T-helper 22 cell (primary cell): ENCODE data around the gene SHMT2.

Experiments
- DNase-seq: peaks from one replicate; pipeline ENCODE4 v3.0.0-alpha.2; 2020; ENCODE audit warnings: low read depth

SHMT2 gene

DNA sequence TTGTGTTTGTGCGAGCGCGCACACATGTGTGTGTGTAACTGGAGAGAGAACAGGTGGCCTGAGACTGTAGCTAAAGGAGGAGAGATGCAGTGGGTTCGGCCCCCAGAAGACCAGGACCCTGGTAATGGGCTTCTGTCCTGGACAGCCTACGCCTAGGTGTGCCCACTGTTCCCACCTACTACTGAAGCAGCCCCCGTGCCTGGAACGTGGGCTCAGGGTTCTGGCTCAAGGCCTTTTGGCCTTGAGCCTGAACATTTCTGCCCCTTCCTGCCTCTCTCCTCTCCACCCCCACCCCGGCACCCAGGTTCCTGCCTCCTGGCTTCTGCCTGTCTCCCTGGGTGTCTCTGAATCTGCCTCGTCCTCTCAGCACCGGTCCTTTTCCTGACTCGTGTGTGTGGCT, 14.4 kb upstream of the SHMT2 start:
- no peak for DNase-seq

DNA sequence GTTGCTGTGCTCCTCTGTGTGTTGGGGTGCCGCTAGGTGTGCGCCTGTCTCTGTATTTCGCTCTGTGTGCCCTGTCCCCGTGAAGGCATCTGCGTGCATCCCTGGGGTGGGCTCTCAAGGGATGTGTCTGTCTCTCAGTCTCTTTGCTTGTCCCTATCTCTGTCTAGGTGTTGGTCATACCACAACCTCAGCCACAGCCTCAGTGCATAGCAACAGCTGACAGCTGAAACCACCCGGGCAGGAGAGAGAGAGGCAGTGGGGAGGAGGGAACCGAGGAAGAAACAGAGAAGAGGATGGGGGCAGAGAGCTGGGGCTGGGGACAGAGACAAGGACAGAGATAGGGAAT, 13.9 kb upstream of the SHMT2 start:
- DNase-seq: no peak

DNA sequence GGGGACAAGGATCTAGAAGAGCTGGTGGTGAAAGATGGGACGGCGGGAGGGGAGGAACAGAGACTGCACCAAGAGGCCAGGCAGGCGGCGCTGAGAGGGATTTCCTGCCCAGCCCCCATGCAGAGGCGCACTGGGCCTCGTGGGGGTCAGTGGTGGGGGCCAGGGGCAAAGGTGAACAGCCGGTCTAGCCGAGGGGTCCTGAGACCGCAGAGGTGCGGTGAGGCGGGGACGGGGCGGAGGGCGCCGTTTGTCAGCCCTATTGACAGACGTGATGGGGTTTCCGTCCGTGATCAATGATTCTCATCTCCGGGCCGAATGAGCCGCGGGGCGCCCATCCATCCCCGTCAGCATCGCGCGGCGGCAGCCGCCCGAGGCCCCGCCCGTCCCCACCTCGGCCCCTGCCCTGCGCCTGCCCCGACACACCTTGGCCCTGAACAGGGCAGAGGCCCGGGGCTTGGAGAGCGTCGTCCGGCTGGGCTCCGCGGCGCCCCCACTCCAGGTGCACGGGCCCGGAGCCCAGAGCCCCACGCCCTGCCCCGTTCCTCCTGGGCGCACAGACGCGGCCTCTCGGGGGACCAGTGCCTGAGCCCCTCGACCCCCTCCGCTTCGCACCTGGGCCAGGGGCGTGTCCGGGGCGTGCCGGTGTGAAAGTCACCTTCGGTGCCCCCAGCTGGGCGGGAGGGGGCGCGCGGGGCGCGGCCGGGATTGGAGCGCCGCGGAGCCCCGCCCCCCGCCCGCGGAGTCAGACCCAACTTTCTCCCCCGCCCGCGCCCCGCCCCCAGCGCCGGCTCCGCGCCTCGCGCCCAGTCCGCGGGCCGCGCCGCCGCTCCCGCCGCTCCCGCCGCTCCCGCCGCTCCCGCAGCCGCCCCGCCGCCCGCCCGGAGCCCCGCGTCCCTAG, 13.2 kb upstream of the SHMT2 start, which contains the start of gene NXPH4:
Gene NXPH4, plus strand, starts transcription at position 781 of the 898 bp plus-strand sequence. CDS start 176 bp downstream, outside the sequence.
- peak; percentile 49 for DNase-seq

DNA sequence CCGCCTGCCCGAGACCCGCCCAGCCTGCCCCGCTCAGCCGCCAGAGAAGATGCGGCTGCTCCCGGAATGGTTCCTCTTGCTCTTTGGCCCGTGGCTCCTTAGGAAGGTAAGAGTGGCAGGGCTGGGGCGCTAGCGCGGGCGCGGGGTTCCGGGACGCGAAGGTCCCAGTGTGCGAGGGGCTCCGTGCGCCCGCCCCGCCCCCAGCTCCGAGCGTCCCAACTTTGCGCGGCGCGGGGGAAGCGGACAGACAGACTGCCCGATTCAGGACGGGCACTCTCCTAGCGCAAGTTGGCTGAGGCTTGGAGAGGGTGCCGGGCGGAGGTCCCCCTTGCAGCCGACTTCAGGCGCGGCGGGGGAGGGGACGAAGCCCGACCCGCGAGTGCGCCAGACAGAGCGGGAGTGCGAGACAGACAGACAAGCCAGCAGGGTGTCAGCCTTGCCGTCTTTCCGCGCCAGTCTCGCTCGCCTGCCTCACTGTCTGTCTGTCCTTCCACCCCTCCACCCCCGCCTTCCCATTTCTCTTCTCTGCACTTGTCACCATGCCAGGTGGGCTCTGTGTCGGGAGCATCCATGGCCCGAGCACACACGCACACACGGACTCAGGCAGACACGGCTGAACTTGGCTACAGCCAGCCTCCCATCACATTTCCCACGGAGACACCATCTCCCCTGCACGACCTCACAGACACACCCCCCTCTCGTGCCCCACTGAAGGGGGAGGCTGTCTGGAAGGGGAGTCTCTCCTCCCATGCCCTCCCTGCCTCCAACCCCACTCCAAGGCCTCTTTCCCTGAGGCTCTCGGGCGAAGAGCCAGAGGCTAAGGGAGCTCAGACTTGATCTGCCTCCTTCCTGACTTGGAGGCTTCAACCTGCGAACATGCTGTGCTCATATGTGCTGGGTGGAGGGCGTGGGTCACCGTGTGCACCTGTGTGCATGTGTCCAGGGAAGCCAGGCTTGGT, 12.3 kb upstream of the SHMT2 start:
- DNase-seq: no peak

DNA sequence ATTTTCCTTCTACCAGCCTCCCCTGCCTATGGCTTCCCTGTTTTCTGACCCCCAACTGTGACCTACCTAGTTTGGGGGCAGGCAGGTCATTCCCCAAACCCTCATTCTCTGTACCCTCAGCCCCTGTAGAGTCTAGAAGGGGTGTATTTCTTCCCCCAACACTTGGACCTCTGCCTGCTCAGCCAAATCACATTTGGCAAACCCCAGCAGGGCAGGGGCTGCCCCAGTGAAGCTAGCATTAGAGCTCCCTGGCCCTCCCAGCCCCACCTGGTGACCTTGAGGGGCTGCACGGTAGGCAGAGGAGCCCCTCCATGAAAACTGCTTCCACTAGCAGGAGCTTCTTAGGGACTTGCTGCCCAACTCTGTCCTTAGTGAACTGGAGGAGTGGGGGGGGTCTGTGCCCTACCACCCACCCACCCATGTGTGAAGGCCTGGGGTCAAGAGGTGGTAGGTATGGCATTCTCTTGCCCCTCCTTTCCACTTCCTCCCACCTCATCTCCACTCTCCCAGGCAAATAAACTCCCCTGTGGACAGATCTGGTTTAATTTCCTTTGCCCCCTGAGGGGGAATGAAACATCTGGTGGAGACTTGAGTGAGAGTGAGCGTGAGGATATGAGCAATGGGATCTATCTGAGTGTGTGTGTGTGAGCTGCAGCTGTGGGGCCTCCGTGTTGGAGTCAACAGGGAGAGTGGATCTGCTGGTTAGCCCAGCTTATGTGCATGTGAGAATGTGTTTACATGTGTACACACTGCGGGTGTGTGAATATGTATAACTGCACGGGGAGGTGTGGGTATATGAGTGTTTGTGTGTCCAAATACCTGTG, 11.3 kb upstream of the SHMT2 start:
- no peak for DNase-seq

DNA sequence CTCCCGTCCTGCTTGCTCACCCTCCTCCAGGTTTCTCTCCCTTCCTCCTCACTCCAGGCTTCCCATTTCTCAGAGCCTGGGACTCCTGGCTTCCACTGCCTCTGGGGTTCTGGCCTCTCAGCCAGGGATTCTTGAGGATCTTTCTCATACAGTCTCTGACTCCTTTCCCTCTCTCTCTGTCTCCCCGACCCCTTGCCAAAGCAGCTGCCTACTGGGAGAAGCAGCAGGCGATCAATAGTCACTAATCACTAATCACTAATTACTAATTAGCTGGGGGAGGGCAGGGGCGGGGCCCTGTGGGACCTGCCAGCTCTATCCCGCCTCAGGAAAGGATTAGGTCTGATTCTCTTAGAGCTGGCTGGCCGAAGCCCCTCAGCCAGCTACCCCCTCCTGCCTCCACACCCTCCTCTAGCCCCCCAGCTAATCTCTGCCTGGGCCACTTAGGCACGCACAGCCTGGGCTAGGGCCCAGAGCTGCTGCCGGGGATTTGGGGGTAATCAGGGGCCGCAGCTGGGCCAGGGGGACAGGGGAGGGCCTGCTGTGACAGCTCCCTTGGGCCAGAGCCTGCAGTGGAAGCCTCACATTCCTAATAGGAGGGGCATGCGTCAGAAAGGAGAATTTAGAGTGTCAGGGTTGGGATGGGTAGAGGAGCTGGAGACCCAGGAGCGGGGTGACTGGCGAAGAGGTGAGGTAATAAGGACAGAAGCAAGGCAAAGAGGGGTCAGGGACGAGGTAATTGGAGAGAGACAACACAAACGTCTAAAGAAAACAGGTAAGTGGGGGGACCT, 10.1 kb upstream of the SHMT2 start:
- no peak for DNase-seq

DNA sequence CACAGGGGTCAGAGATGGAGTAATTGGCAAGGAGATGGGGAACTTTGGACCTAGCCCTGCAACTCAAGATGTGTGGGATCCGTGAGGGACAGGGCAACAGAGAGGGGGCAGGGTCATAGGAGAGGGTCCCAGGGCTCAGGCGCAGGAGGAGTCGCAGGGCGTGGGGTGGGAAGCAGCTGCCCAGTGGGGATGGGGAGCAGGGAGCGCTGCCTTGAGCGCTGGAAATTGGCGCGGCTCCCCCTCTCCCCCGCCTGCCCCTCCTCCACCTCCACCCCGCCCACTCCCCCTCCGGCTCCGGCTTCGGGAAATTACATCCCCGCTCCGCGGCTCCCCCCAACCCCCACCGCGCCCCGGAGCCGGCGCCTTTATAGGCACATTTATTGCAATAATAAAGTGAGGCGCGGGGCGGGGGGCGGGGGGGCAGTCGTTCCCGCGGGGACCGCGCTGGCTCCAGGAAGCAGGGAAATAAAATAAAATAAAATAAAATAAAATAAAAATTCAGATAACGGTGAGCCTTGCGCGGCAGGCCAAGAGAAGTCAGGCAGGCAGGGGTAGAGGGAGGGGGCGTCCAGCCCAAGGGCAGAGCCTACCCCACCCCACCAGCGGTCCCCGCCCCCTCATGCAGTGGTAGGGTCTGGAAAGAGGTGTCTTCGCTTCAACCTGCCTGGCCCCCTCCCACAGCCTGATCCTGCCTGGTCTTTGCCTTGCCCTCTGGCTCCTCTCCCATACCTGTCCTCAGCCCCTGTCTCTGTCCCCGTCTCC, 9.3 kb upstream of the SHMT2 start:
- DNase-seq: no peak

DNA sequence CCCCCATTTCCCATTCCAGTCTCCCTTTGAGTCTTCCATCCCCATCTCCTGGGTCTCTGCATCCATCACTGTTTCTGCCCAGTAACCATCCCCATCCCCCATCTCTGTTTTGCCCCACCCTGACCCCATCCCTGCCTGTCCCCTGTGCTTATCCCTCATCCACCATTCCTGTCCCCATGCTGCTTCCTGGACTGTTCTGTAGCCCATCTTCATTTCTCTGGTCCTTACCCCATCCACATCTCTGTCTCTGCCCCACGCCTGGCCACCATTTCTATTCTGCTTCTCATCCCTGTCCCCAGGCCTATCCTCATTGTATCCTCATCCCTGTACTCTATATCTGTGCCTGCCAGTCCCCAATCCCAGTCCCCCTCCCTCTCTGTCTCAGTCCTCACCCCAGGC, 8.7 kb upstream of the SHMT2 start:
- no peak for DNase-seq

DNA sequence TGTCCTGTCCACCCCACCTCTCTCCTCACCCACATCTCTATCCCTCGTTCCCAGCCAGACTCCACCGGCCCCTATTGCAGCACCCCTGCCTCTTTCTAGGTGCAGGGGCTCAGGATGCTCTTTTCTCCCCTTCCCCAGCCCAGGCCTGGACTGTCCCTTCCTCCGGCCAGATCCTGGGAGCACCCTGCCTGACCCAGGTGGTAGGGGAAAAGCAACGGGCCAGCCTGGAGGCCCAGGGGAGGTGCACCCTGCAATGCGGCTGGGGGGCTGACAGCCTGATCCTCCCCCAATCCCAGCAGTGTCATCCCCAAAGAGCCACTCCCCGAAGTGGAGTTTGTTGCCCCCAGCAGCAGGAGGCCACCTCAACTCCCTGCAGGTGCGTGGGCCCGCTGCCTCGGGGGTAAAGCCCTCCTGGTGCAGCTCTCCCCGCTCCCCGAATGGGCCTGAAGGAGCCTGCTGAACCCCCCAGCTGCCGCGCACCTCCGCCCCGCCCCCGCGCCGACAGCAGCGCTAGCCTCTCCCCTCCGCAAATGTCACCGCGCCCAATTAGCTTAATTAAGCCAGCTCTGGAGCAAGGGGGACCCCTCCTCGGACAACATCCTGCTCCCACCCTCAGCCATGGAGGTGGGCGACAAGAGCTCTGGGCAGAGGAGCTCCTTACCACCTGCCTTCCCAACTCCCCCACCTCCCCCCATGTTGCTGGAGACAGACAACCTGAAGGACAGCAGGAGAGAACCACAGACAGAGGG, 8.2 kb upstream of the SHMT2 start:
- DNase-seq: no peak

DNA sequence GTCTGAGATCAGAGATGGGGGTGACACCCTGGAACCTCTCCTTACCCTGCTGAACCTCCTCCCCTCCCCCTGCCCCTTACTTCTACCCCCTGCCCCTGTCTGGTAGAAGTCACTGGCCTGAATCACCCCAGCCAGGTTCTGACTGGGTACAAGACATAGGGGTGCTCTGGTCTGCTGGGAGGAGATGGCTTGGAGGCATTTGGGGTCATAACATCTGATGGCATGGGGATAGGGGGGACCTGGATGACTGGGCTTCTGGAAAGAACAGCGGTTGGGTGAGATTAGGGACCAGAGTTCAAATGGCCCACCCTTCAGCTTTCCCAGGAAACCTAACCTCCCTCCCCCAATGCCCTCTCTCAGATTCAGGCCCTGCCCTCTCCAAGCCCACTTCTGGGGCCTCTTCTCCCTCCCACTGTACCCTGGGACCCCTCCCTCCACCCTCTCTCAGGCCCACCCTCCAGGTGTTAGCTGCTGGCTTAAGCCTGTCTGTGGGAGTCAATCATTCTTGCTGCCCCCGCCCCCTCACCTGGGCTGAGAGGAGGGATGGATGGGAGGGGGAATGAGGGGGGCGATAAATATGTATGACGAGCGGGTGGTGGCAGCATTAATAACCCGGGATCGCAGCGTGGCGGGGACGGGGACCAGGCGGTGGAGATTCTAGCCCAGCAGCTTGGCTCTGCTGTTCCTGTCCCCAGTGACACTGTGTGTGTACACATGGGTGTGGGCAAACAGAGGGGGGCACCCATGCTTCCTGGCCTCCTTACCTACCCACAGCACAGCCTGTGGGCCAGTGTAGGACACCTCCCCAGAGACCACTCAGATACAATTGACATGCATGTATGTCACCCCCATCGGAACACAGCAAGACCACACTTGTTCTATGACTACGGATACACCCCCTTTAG, 7.0 kb upstream of the SHMT2 start:
- no peak for DNase-seq

DNA sequence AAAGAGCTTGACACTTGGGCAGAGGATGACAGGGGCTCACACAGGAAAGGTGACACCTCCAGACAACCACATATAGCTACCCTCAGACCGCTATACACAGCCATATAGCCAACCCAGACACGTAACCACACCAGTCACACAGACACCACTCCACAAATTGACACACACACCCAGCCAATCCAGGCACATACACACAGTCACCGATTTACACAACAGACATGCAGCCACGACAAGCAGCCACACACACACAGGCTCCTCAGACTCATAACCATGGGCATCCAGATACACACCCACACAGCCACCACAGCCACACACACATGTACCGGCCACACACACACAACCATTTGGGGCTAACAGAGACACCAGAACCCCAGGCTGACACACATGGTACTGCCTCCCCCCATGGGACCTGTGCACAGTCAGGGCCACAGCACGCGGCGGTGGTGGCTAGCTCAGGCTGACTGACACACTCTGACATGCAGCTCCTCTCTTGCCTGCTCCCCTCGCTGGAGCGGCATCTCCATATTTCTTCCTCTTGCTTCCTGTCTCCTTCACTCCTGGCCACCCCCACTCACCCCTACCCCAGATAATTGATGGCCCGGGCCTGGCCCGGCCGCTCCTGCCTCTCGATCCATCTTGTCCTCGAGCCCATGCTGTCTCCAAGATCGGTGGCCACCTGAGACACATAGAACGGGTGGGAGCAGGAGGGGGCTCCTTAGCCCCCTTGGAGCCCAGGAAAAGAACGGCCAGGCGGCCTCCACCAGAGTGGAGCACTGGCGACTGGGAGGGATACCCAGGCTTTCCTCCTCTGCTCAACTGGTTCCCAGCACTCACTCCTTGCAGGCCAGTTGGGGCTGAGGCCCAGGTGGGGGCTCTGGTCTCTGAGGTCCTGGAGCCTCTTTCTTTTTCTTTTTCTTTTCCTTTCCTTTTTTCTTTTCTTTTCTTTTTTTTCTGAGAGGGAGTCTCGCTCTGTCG, 6.0 kb upstream of the SHMT2 start:
- DNase-seq: no peak

DNA sequence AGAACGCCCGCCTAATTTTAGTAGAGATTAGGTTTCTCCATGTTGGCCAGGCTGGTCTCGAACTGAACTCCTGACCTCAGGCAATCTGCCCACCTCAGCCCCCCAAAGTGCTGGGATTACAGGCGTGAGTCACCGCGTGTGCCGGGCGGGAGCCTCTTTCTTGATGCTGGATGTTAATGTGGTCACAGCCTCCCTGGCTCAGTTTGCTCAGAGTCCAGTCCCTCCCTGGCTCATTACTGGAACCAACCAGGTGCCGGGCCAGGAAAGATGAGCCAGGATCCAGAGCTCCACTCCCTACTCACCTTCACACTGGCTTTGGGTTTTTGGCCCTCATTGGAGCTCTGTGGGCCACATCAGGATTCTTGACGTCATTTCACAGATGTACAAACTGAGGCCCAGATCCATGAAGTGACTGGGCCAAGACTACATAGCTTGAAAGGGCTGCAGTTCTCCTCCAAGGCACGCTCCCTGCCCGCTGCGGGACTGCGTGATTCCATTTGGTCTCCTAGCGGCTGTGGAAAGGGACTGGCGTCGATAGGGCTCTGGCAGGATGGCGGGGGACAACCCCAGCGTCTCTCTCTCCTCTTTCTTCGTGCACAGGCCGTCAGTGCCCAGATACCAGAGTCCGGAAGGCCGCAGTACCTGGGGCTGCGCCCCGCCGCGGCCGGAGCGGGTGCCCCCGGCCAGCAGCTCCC, 5.1 kb upstream of the SHMT2 start:
- DNase-seq: no peak

DNA sequence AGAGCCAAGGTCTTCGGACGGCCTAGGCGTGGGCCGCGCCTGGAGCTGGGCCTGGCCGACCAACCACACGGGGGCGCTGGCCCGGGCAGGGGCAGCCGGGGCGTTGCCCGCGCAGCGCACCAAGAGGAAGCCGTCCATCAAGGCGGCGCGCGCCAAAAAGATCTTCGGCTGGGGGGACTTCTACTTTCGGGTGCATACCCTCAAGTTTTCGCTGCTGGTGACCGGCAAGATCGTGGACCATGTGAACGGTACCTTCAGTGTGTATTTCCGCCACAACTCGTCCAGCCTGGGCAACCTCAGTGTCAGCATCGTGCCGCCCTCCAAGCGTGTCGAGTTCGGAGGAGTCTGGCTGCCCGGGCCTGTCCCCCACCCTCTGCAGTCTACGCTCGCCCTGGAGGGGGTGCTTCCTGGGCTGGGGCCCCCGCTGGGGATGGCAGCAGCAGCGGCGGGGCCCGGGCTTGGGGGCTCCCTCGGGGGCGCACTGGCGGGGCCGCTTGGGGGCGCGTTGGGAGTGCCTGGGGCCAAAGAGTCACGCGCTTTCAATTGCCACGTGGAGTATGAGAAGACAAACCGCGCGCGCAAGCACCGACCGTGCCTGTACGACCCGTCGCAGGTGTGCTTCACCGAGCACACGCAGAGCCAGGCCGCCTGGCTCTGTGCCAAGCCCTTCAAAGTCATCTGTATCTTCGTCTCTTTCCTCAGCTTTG, 4.4 kb upstream of the SHMT2 start:
- peak; percentile 25 for DNase-seq

DNA sequence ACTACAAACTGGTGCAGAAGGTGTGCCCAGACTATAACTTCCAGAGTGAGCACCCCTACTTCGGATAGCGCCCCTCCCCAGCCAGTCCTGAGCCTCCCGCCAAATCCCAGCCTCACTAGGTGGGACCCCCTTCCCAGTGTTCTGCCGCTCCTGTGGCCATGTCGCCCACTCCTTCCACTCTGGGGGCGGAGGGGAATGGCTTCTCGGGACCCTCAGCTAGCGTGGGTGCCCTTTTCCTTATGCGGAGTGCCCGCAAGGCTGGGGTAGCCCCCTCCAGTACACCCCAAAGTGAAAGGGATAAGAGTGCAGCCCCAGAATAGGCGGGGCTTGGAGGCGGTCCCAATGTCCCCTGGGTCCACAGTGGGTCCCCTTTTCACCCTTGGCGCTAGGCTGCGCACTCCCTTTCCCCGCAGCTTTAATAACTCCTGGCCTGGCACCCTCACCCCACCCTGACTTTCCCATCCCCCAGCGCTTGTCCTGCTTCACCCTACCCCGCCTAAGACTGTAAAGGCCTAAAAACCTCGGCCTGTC, 3.8 kb upstream of the SHMT2 start:
- DNase-seq: no peak

DNA sequence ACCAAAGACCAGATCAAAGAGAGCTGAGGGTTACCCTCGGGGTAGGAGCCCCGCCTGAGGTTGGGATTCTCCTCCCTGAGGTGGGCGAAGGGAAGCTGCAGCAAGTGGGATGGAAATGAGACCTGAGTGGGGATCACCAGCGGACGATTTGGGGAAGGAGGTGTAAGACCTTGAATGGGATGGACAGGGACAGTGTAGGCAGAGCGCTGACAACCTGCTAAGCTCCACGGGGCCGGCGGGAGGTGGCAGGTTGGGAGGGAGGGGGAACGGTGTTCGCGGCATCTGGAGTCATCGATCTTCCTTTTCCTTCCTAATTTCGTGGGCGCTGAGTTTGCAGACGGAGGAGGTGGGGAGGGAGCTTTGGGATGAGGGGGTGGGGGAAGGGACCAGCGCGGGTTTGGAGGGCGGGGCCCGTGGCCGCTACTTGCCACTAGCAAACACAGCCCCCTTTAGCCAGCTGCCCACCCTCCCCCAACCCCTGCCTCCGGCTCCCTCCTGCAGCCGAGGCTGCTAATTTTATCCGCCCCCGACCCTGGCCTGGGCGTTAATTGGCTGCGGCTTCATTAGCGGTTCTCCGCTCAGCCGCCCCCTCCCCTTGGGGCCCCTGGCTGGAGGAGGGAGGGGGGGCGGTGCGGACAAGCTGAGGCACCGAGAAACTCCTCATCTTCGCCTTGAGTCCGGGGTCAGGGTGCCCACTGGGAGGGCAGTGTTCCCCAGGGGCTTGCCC, 2.8 kb upstream of the SHMT2 start:
- no peak for DNase-seq
